ENCODE data around the gene CBLB.

DNA sequence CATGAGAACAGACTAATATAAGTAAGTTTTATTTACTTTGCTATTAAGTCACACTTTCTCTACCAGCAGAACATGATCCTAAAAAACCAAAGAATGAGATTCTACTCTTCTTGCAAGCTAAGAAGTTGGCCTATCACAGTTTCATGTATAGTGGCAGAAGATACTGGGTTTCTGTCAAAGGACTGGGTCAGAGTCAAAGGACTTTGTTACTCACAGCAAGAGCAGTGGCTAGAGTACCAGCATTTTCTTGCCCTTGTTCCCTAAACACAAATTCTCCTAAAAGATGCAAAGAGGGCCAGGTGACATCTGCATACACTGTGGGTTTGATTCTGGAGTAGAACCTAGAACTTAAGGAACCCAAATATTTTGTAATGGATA lies 105.2 kb downstream of the CBLB start:
- TF ChIP-seq, protein P1, sequence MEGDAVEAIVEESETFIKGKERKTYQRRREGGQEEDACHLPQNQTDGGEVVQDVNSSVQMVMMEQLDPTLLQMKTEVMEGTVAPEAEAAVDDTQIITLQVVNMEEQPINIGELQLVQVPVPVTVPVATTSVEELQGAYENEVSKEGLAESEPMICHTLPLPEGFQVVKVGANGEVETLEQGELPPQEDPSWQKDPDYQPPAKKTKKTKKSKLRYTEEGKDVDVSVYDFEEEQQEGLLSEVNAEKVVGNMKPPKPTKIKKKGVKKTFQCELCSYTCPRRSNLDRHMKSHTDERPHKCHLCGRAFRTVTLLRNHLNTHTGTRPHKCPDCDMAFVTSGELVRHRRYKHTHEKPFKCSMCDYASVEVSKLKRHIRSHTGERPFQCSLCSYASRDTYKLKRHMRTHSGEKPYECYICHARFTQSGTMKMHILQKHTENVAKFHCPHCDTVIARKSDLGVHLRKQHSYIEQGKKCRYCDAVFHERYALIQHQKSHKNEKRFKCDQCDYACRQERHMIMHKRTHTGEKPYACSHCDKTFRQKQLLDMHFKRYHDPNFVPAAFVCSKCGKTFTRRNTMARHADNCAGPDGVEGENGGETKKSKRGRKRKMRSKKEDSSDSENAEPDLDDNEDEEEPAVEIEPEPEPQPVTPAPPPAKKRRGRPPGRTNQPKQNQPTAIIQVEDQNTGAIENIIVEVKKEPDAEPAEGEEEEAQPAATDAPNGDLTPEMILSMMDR (IDR thresholded peaks at IDR 0.05) = no peak
- no peak for TF ChIP-seq POLR2A (IDR thresholded peaks at IDR 0.05)

Measured in right lobe of liver (tissue), 4 donors.